ENCODE measurements around the gene GRID2. TPM values are rescaled to one million over a fixed set of nuclear protein-coding genes. Genes with fewer than 3 reads are reported as not detected.

Gene GRID2
- total RNA-seq, 1 donor from 2014 or later, result not detected

GRCh38 chr4:93086356-93086755 lies 782.6 kb downstream of the GRID2 start:
- no peak for TF ChIP-seq CTCF (IDR thresholded peaks at IDR 0.05; ENCODE audit: borderline replicate concordance)
- no peak for DNase-seq
- H3K4me1 ChIP-seq, result no peaks in the 10 kb centered on the region
- H3K9me3 ChIP-seq (replicated peaks), result no peaks in the 10 kb centered on the region
- H3K4me3 ChIP-seq, result no peak overlapping the region
- intact Hi-C loops (cut with micrococcal nuclease), result no loop called here
- H3K27ac ChIP-seq (replicated peaks), result no peak overlapping the region
- no peaks in the 10 kb centered on the region for H3K36me3 ChIP-seq
- H3K27me3 ChIP-seq (ENCODE audit: low read depth), result no peaks in the 10 kb centered on the region

GRCh38 chr4:93092765-93093164 lies 789.0 kb downstream of the GRID2 start:
- intact Hi-C loops (cut with micrococcal nuclease), result no loop called here
- H3K9me3 ChIP-seq (replicated peaks), result no peaks in the 10 kb centered on the region
- H3K27me3 ChIP-seq (ENCODE audit: low read depth), result no peaks in the 10 kb centered on the region
- DNase-seq, result no peak
- no peak for TF ChIP-seq CTCF (IDR thresholded peaks at IDR 0.05; ENCODE audit: borderline replicate concordance)
- H3K4me1 ChIP-seq, result no peaks in the 10 kb centered on the region
- no peak overlapping the region for H3K4me3 ChIP-seq
- no peaks in the 10 kb centered on the region for H3K36me3 ChIP-seq
- no peak overlapping the region for H3K27ac ChIP-seq (replicated peaks)

GRCh38 chr4:93103042-93103441 lies 799.3 kb downstream of the GRID2 start:
- intact Hi-C loops (cut with micrococcal nuclease), result no loop called here
- Histone ChIP-seq H3K27me3 (ENCODE audit: low read depth) (no peaks in the 10 kb centered on the region), H3K36me3 (no peaks in the 10 kb centered on the region), H3K9me3 (replicated peaks) (peaks cover 13% of the 10 kb centered on the region), H3K27ac (replicated peaks) (no peak overlapping the region), H3K4me1 (no peaks in the 10 kb centered on the region), H3K4me3 (no peak overlapping the region)
- TF ChIP-seq CTCF (IDR thresholded peaks at IDR 0.05; ENCODE audit: borderline replicate concordance), result no peak
- no peak for DNase-seq

- intact Hi-C loops (cut with micrococcal nuclease), result no loop called here
- DNase-seq, result no peak
- Histone ChIP-seq H3K4me1 (no peaks in the 10 kb centered on the region), H3K27ac (replicated peaks) (no peak overlapping the region), H3K27me3 (ENCODE audit: low read depth) (no peaks in the 10 kb centered on the region), H3K4me3 (no peak overlapping the region), H3K36me3 (no peaks in the 10 kb centered on the region), H3K9me3 (replicated peaks) (no peaks in the 10 kb centered on the region)
- no peak for TF ChIP-seq CTCF (IDR thresholded peaks at IDR 0.05; ENCODE audit: borderline replicate concordance)
Measured at GRCh38 chr4:93116624-93117023, 812.9 kb downstream of the GRID2 start.

GRCh38 chr4:93127489-93127888 lies 823.7 kb downstream of the GRID2 start:
- Histone ChIP-seq H3K9me3 (replicated peaks) (peaks cover 7% of the 10 kb centered on the region), H3K4me1 (no peaks in the 10 kb centered on the region), H3K36me3 (no peaks in the 10 kb centered on the region), H3K4me3 (no peak overlapping the region), H3K27me3 (ENCODE audit: low read depth) (no peaks in the 10 kb centered on the region), H3K27ac (replicated peaks) (no peak overlapping the region)
- no peak for DNase-seq
- intact Hi-C loops (cut with micrococcal nuclease), result no loop called here
- no peak for TF ChIP-seq CTCF (IDR thresholded peaks at IDR 0.05; ENCODE audit: borderline replicate concordance)

GRCh38 chr4:93132631-93133030 lies 828.9 kb downstream of the GRID2 start:
- no peaks in the 10 kb centered on the region for H3K27me3 ChIP-seq (ENCODE audit: low read depth)
- no peaks in the 10 kb centered on the region for H3K4me1 ChIP-seq
- no peak for DNase-seq
- intact Hi-C loops (cut with micrococcal nuclease), result no loop called here
- no peak overlapping the region for H3K27ac ChIP-seq (replicated peaks)
- H3K36me3 ChIP-seq, result no peaks in the 10 kb centered on the region
- peaks cover 7% of the 10 kb centered on the region for H3K9me3 ChIP-seq (replicated peaks)
- no peak overlapping the region for H3K4me3 ChIP-seq
- no peak for TF ChIP-seq CTCF (IDR thresholded peaks at IDR 0.05; ENCODE audit: borderline replicate concordance)

Measured in left ventricle myocardium inferior (tissue), 1 donor.